NT2/D1 (cell line): ENCODE data around the gene MAGI1.
A peak's percentile ranks its signal among the peaks of the same experiment; 100 is the strongest.

ENCODE experiments used
- DNase-seq: peaks from one replicate; pipeline ENCODE4 v3.0.0-alpha.2; 2011; ENCODE audit warnings: low read depth, low spot score
- H3K27me3 ChIP-seq: 2 replicates; pipeline ENCODE4 v1.6.0; 2011; ENCODE audit warnings: mild to moderate bottlenecking; ENCODE audit not compliant: insufficient read length, insufficient read depth
- H3K36me3 ChIP-seq: 2 replicates; pipeline ENCODE4 v1.6.1; 2011; ENCODE audit warnings: mild to moderate bottlenecking, low read length, mixed read lengths; ENCODE audit not compliant: insufficient read depth, insufficient read length
- H3K4me1 ChIP-seq: 2 replicates; pipeline ENCODE4 v1.5.1; 2011; ENCODE audit not compliant: insufficient read depth, insufficient read length
- H3K4me3 ChIP-seq: 2 replicates; pipeline ENCODE4 v1.5.1; 2011; ENCODE audit warnings: low read depth; ENCODE audit not compliant: insufficient read length
- H3K9ac ChIP-seq: 2 replicates; pipeline ENCODE4 v1.6.0; 2011; ENCODE audit warnings: low read depth; ENCODE audit not compliant: insufficient read length
- H3K9me3 ChIP-seq: 2 replicates; pipeline ENCODE4 v1.5.1; 2011; ENCODE audit warnings: mild to moderate bottlenecking, low read length; ENCODE audit not compliant: insufficient read depth
- SUZ12 ChIP-seq: IDR thresholded peaks from 2 replicates; pipeline ENCODE4 v1.6.1; 2011; ENCODE audit not compliant: insufficient read length, insufficient read depth; ENCODE audit errors: extremely low read depth
- YY1 ChIP-seq: IDR thresholded peaks from 2 replicates; pipeline ENCODE4 v1.6.1; 2011; ENCODE audit not compliant: insufficient read length, insufficient read depth
- ZNF274 ChIP-seq: IDR thresholded peaks from 2 replicates; pipeline ENCODE4 v1.6.1; 2011; ENCODE audit warnings: mild to moderate bottlenecking, low read depth, low read length

Gene MAGI1

DNA sequence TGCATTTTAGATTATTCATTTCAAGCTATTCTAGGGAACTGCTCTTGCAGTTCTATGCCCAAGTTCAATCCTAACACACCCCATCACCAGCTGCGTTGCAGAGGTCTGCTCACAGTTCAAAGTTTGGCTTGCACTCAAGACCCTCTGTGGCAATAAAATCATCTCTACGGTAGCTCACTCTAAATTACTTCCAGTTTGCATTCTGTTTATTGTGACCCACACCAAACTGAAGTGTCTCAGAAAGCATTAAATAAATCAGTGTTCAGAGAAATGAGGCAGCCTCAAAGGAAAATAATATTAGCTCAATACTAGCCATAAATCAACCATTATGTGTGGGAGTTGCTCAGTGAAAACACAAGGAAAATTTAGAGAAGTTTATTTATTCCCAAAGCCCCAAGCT, 250.3 kb downstream of the MAGI1 start:
- Histone ChIP-seq H3K9me3 (no peaks in the 10 kb centered on the region), H3K4me3 (no peak overlapping the region), H3K4me1 (no peaks in the 10 kb centered on the region), H3K27me3 (no peaks in the 10 kb centered on the region), H3K9ac (no peak overlapping the region), H3K36me3 (no peaks in the 10 kb centered on the region)
- DNase-seq, result no peak
- TF ChIP-seq YY1 (no peak), SUZ12 (no peak)

DNA sequence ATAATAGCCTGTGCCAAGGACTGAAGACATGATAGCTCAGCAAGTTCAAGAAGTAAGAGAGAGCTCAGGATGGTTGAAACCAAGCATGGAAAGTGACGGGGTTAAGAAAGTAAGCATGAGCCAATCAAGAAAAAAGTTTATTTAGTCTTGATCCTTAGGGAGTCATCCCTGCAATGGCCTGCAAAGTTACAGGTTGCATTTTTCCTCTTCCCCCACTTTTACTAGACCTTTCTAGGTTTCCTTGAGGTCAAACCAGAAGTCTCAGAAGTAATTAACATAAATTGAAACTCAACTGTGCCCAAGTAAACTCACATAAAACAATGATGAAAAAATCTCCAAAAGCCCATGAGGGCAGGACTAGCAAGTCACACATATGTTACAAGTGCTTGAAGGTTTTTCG, 250.9 kb downstream of the MAGI1 start:
- H3K27me3 ChIP-seq, result no peaks in the 10 kb centered on the region
- TF ChIP-seq YY1 (no peak), ZNF274 (no peak), SUZ12 (no peak)
- no peaks in the 10 kb centered on the region for H3K9me3 ChIP-seq
- H3K9ac ChIP-seq, result no peak overlapping the region
- no peaks in the 10 kb centered on the region for H3K4me1 ChIP-seq
- no peaks in the 10 kb centered on the region for H3K36me3 ChIP-seq
- H3K4me3 ChIP-seq, result no peak overlapping the region
- no peak for DNase-seq

DNA sequence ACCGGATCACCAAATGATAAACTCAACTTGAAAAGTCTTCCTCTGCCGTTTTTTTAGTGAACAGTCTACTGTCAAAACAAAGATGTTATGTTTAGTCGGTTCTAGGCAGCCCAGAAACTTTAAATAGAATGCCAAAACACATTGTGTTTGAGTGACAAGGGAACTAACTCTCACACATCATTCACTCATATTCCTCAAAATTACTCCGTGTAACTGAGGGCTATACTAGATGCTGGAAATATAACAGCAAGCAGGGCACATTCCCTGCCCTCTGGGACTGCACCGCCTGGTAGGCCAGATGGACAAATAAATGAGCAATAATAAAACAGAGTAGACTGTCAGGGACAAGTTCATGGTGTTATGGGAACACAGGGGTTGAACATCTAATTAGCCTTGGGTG, 251.4 kb downstream of the MAGI1 start:
- no peaks in the 10 kb centered on the region for H3K9me3 ChIP-seq
- no peak overlapping the region for H3K4me3 ChIP-seq
- DNase-seq, result no peak
- TF ChIP-seq ZNF274 (no peak), SUZ12 (no peak), YY1 (no peak)
- no peaks in the 10 kb centered on the region for H3K27me3 ChIP-seq
- H3K9ac ChIP-seq, result no peak overlapping the region
- H3K4me1 ChIP-seq, result no peaks in the 10 kb centered on the region
- H3K36me3 ChIP-seq, result no peaks in the 10 kb centered on the region

DNA sequence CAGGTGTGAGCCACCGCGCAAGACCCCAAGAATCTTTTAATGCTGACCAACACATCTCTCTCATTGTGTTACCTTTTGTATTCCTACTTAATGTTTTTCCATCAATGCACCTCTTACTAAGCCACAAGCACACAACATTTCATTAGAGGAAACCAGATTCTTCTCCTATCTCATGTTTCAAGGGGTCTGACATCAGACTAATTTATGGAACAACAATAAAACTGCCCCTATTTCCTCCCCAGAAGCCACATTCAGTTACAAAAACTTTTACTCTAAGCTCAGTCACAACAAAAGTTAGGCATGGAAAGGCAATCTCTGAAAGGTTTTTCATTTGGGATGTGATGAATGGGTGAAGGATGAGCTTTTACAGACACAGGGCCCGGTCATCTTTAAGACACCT, 251.8 kb downstream of the MAGI1 start:
- no peak for TF ChIP-seq YY1
- TF ChIP-seq SUZ12, result no peak
- TF ChIP-seq ZNF274, result no peak
- Histone ChIP-seq H3K9me3 (no peaks in the 10 kb centered on the region), H3K27me3 (no peaks in the 10 kb centered on the region), H3K4me1 (no peaks in the 10 kb centered on the region), H3K36me3 (no peaks in the 10 kb centered on the region), H3K9ac (no peak overlapping the region), H3K4me3 (no peak overlapping the region)
- DNase-seq, result no peak

DNA sequence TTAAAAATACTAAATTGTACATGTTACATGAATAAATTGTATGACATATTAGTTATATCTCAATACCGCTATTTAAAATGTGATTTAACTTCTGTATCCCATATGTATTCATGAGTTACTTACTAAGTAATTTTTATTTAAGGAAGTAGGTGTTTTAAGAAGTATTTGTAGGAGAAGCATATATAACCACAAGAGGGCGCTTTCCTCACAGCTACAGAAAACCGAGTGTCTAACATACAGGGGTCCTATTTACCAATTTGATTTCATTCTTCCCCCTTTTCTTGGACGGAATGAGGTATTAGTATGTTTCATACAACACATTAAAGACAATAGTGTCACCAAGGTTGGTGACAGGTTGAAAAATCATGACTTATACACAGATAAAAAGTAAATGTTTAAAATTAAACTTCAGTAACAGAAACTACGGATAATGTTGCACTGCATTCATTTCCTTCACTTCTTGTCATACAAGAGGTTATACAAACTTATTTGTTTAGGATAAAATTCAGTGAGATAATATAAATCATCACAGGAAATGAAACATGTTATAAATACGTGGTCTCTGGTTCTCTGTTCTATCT, 253.6 kb downstream of the MAGI1 start:
- H3K9me3 ChIP-seq, result no peaks in the 10 kb centered on the region
- H3K36me3 ChIP-seq, result no peaks in the 10 kb centered on the region
- H3K27me3 ChIP-seq, result no peaks in the 10 kb centered on the region
- H3K4me3 ChIP-seq, result no peak overlapping the region
- H3K4me1 ChIP-seq, result peaks cover under 1% of the 10 kb centered on the region
- no peak overlapping the region for H3K9ac ChIP-seq
- DNase-seq, result peak; percentile 62
- TF ChIP-seq ZNF274, result no peak
- TF ChIP-seq SUZ12, result no peak
- TF ChIP-seq YY1, result no peak

DNA sequence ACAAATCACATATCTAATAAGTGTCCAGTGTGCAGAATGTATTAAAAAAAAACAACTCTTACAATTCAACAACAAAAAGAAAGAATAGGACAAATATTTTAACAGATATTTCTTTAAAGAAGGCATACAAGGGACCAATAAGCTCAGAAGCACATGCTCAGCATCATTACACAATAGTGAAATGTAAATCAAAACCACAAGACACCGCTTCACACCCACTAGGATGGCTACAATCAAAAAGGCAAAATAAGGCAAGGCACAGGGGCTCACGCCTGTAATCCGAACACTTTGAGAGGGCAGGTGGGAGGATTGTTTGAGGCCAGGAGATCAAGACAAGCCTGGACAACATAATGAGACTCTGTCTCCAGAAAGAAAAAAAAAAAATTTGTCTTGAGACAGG, 255.6 kb downstream of the MAGI1 start:
- H3K4me3 ChIP-seq, result no peak overlapping the region
- no peaks in the 10 kb centered on the region for H3K9me3 ChIP-seq
- no peaks in the 10 kb centered on the region for H3K36me3 ChIP-seq
- H3K9ac ChIP-seq, result no peak overlapping the region
- H3K4me1 ChIP-seq, result peaks cover 4% of the 10 kb centered on the region
- no peaks in the 10 kb centered on the region for H3K27me3 ChIP-seq
- TF ChIP-seq YY1 (no peak), ZNF274 (no peak), SUZ12 (no peak)
- DNase-seq, result no peak

DNA sequence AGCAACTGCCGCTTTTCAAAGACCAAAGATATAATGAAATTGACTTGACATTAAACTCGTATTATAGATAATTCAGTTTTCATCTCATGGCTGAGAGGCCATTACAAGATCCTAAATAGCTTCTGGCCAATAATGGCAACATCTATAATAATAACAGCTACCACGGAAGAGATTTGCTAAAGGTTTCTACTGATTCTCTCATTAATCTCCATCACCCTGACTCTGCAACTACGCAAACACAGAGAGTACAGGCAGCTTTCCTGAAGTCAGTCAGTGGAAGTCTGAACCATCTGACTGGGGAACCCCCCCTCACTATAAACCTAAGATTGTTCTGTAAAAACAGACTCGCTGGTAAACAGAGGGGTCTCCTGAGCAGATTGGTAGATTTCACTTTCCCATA, 257.1 kb downstream of the MAGI1 start:
- no peaks in the 10 kb centered on the region for H3K27me3 ChIP-seq
- H3K9me3 ChIP-seq, result no peaks in the 10 kb centered on the region
- no peak for TF ChIP-seq YY1
- TF ChIP-seq ZNF274, result no peak
- TF ChIP-seq SUZ12, result no peak
- peaks cover 4% of the 10 kb centered on the region for H3K4me1 ChIP-seq
- no peak overlapping the region for H3K4me3 ChIP-seq
- H3K36me3 ChIP-seq, result no peaks in the 10 kb centered on the region
- no peak for DNase-seq
- no peak overlapping the region for H3K9ac ChIP-seq

DNA sequence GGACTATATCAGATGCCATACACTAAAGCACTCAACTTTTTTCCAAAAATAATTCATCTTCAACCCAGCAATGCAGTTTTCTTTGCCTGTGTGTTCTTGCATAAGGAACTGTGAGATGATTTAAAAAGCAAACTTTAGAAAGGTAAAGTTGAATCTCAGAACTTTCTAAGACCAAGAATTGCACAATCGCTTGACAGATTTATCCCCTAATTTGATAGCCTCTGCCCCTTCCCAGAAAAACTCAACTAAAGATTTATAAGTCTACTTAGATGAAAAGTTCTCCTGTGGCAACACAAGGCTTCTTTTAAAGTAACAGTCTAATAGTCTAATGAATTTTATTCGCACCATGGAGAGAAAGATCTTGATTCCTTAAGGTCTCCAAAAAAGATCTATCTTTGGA, 259.3 kb downstream of the MAGI1 start:
- no peak overlapping the region for H3K9ac ChIP-seq
- no peaks in the 10 kb centered on the region for H3K27me3 ChIP-seq
- H3K9me3 ChIP-seq, result no peaks in the 10 kb centered on the region
- TF ChIP-seq YY1 (no peak), SUZ12 (no peak), ZNF274 (no peak)
- no peak for DNase-seq
- H3K4me1 ChIP-seq, result peaks cover 4% of the 10 kb centered on the region
- H3K4me3 ChIP-seq, result no peak overlapping the region
- no peaks in the 10 kb centered on the region for H3K36me3 ChIP-seq
